Measurements from ENCODE around the gene TEX14. TPM values are rescaled to one million over a fixed set of nuclear protein-coding genes. Genes with fewer than 3 reads are reported as not detected.

The TEX14 gene
- total and polyA plus RNA-seq, 2 donors (not counting 3 experiments of a cell fraction or from before 2014, with no cell fraction given) = 0.10 TPM; not detected in 1

DNA sequence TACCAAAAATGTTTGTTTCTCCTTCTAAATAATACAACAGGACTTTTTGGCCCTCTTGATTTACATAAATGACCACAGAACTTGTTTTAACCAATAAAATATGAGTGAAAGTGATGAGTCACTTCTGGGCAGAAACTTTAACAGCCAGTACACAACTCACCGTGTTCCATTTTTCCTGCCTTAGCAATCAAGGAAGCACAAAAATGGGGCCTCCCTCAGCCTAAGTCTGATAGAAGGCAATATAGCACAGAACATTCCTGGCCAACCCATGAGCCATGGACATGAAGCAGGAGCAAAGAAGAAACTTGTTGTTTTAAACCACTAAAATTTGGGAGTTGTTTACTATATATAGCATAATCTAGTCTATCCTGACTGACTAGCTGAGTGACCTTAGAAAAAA is 116.3 kb downstream of the TEX14 start:
- no peak overlapping the region for H3K9ac ChIP-seq (replicated peaks; ENCODE audit: extremely low read depth, insufficient read depth, low read length)
- H4K20me1 ChIP-seq (replicated peaks; ENCODE audit: control insufficient read depth, extremely low read depth, insufficient read depth, low read length) = no peaks in the 10 kb centered on the region
- ChIA-PET POLR2A (no interaction called here), CTCF (no interaction called here)
- DNase-seq (ENCODE audit: low read depth, low spot score) (peak; percentile 28), FAIRE-seq (no peak)
- H3K4me3 ChIP-seq (replicated peaks in 1 of 3; ENCODE audit: insufficient read depth in 1 of 3, low read depth in 1 of 3, low read length in 3 of 3) = no peak overlapping the region
- no peaks in the 10 kb centered on the region for H3K36me3 ChIP-seq (ENCODE audit: control insufficient read depth in 2 of 2, extremely low read depth in 1 of 2, insufficient read depth in 2 of 2, low read length in 2 of 2)
- no peak overlapping the region for H3K27ac ChIP-seq (ENCODE audit: insufficient read depth, low read depth, low read length)
- no TSS peak for BruUV-seq (replicated peaks)
- peaks cover 0 to 3% of the 10 kb centered on the region in 2 experiments for H3K27me3 ChIP-seq (ENCODE audit: control insufficient read depth in 2 of 2, insufficient read depth in 2 of 2, low read length in 2 of 2)
- no peaks in the 10 kb centered on the region for H3K4me1 ChIP-seq (ENCODE audit: control insufficient read depth, extremely low read depth, insufficient read depth, low read length)
- intact Hi-C loops (cut with micrococcal nuclease) = no loop called here
- peak; percentile 36 for TF ChIP-seq FOS (IDR thresholded peaks at IDR 0.05; ENCODE audit: borderline replicate concordance, insufficient read depth, low read length)
- no peak for TF ChIP-seq POLR2A (IDR thresholded peaks at IDR 0.05; ENCODE audit: low read depth, low read length)
- no peak for TF ChIP-seq POLR2AphosphoS5 (IDR thresholded peaks at IDR 0.05; ENCODE audit: insufficient read depth, low read depth, low read length)
- TF ChIP-seq MYC (IDR thresholded peaks at IDR 0.05; ENCODE audit: low read depth, low read length) = no peak
- no peak for TF ChIP-seq JUN (IDR thresholded peaks at IDR 0.05; ENCODE audit: borderline replicate concordance, insufficient read depth, insufficient read length, low read depth)
- H3K9me3 ChIP-seq (replicated peaks; ENCODE audit: control insufficient read depth, insufficient read depth, low read length) = no peaks in the 10 kb centered on the region
- peak overlapping the region; percentile 61 for H2AFZ ChIP-seq (ENCODE audit: low read depth, low read length)
- dilution Hi-C loops (cut with MboI; ENCODE audit: extremely low pct_ligation_motif_present, low sequenced_read_pairs) = no loop called here
- H3K9me1 ChIP-seq (replicated peaks; ENCODE audit: control insufficient read depth, extremely low read depth, insufficient read depth, low read length) = no peaks in the 10 kb centered on the region
- no peaks in the 10 kb centered on the region for H3K79me2 ChIP-seq (ENCODE audit: control insufficient read depth, insufficient read depth, low read length)
- H3K4me2 ChIP-seq (ENCODE audit: insufficient read depth, low read length) = no peak overlapping the region

GRCh38 chr17:58574025-58574424 is 117.8 kb downstream of the TEX14 start:
- peaks cover 0 to 3% of the 10 kb centered on the region in 2 experiments for H3K27me3 ChIP-seq (ENCODE audit: control insufficient read depth in 2 of 2, insufficient read depth in 2 of 2, low read length in 2 of 2)
- no peaks in the 10 kb centered on the region for H3K9me3 ChIP-seq (replicated peaks; ENCODE audit: control insufficient read depth, insufficient read depth, low read length)
- H3K9me1 ChIP-seq (replicated peaks; ENCODE audit: control insufficient read depth, extremely low read depth, insufficient read depth, low read length) = no peaks in the 10 kb centered on the region
- no TSS peak for BruUV-seq (replicated peaks)
- DNase-seq (ENCODE audit: low read depth, low spot score) (no peak), FAIRE-seq (no peak)
- no peaks in the 10 kb centered on the region for H4K20me1 ChIP-seq (replicated peaks; ENCODE audit: control insufficient read depth, extremely low read depth, insufficient read depth, low read length)
- CTCF ChIA-PET = interaction anchor here (1.0 to 1.4 kb wide), 3 partner anchors 9 to 14 kb away, joined by 3 to 4 read pairs (median 4); no protein-coding TSS in a partner anchor
- H3K4me2 ChIP-seq (ENCODE audit: insufficient read depth, low read length) = no peak overlapping the region
- no peak overlapping the region for H3K27ac ChIP-seq (ENCODE audit: insufficient read depth, low read depth, low read length)
- no peaks in the 10 kb centered on the region for H3K36me3 ChIP-seq (ENCODE audit: control insufficient read depth in 2 of 2, extremely low read depth in 1 of 2, insufficient read depth in 2 of 2, low read length in 2 of 2)
- no peak for TF ChIP-seq POLR2AphosphoS5 (IDR thresholded peaks at IDR 0.05; ENCODE audit: insufficient read depth, low read depth, low read length)
- TF ChIP-seq MYC (IDR thresholded peaks at IDR 0.05; ENCODE audit: low read depth, low read length) = no peak
- H3K4me1 ChIP-seq (ENCODE audit: control insufficient read depth, extremely low read depth, insufficient read depth, low read length) = no peaks in the 10 kb centered on the region
- dilution Hi-C loops (cut with MboI; ENCODE audit: extremely low pct_ligation_motif_present, low sequenced_read_pairs) = no loop called here
- no peak overlapping the region for H2AFZ ChIP-seq (ENCODE audit: low read depth, low read length)
- intact Hi-C loops (cut with micrococcal nuclease) = no loop called here
- H3K9ac ChIP-seq (replicated peaks; ENCODE audit: extremely low read depth, insufficient read depth, low read length) = no peak overlapping the region
- no peak overlapping the region for H3K4me3 ChIP-seq (replicated peaks in 1 of 3; ENCODE audit: insufficient read depth in 1 of 3, low read depth in 1 of 3, low read length in 3 of 3)
- POLR2A ChIA-PET = no interaction called here
- H3K79me2 ChIP-seq (ENCODE audit: control insufficient read depth, insufficient read depth, low read length) = no peaks in the 10 kb centered on the region

All from endothelial cell of umbilical vein (primary cell).